ENCODE data around the gene CARD10.

Gene CARD10

GRCh38 chr22:37467391-37467955 is 51.7 kb downstream of the CARD10 start:
- no peak for DNase-seq (ENCODE audit: low spot score)

- no peak for DNase-seq (ENCODE audit: low spot score)
These were observed 55.0 kb downstream of the CARD10 start for GRCh38 chr22:37464181-37464580.

GRCh38 chr22:37462983-37463382 is 56.2 kb downstream of the CARD10 start:
- no peak for DNase-seq (ENCODE audit: low spot score)

GRCh38 chr22:37462436-37462835 is 56.8 kb downstream of the CARD10 start:
- DNase-seq (ENCODE audit: low spot score): no peak

- no peak for DNase-seq (ENCODE audit: low spot score)
These were observed 57.3 kb downstream of the CARD10 start for GRCh38 chr22:37461961-37462360.

GRCh38 chr22:37460684-37461083 is 58.5 kb downstream of the CARD10 start:
- DNase-seq (ENCODE audit: low spot score): no peak

GRCh38 chr22:37459206-37459605 is 60.0 kb downstream of the CARD10 start:
- no peak for DNase-seq (ENCODE audit: low spot score)

- DNase-seq (ENCODE audit: low spot score): peak; percentile 62
These were observed 61.9 kb downstream of the CARD10 start for GRCh38 chr22:37457093-37457893.

GRCh38 chr22:37456346-37456745 is 62.9 kb downstream of the CARD10 start:
- DNase-seq (ENCODE audit: low spot score): no peak

GRCh38 chr22:37455896-37456295 is 63.3 kb downstream of the CARD10 start:
- no peak for DNase-seq (ENCODE audit: low spot score)

GRCh38 chr22:37454857-37455686 is 64.1 kb downstream of the CARD10 start:
- peak; percentile 79 for DNase-seq (ENCODE audit: low spot score)

- no peak for DNase-seq (ENCODE audit: low spot score)
These were observed 65.5 kb downstream of the CARD10 start for GRCh38 chr22:37453696-37454095.

- no peak for DNase-seq (ENCODE audit: low spot score)
These were observed 68.0 kb downstream of the CARD10 start for GRCh38 chr22:37451218-37451617.

GRCh38 chr22:37449331-37450001 is 69.7 kb downstream of the CARD10 start:
- no peak for DNase-seq (ENCODE audit: low spot score)

- peak; percentile 78 for DNase-seq (ENCODE audit: low spot score)
These were observed 70.6 kb downstream of the CARD10 start for GRCh38 chr22:37448516-37449127.

GRCh38 chr22:37445501-37445900 is 73.7 kb downstream of the CARD10 start:
- DNase-seq (ENCODE audit: low spot score): no peak

- no peak for DNase-seq (ENCODE audit: low spot score)
These were observed 75.2 kb downstream of the CARD10 start for GRCh38 chr22:37443977-37444376.

- no peak for DNase-seq (ENCODE audit: low spot score)
These were observed 76.1 kb downstream of the CARD10 start for GRCh38 chr22:37443086-37443485.

GRCh38 chr22:37442537-37442936 is 76.7 kb downstream of the CARD10 start:
- no peak for DNase-seq (ENCODE audit: low spot score)

- DNase-seq (ENCODE audit: low spot score): no peak
These were observed 77.1 kb downstream of the CARD10 start for GRCh38 chr22:37442135-37442534.

- no peak for DNase-seq (ENCODE audit: low spot score)
These were observed 78.3 kb downstream of the CARD10 start for GRCh38 chr22:37440875-37441274.
